Activated B cell treated with CpG ODN at 0.5 μM for 24 hours (primary cell): ENCODE measurements around the gene ALG12. TPM values are rescaled to one million over a fixed set of nuclear protein-coding genes. Genes with fewer than 3 reads are reported as not detected.
A peak's percentile ranks its signal among the peaks of the same experiment; 100 is the strongest.

Experiments used
- ATAC-seq: fragments of 200-7000 bp; cut with Tn5 transposase; one replicate; pipeline ENCODE4 v1.10.0; 2021; ENCODE audit warnings: low read depth, mild to moderate bottlenecking, moderate library complexity
- CTCF ChIA-PET: fragments of 350-600 bp; sonication (Branson Sonifier 250); formaldehyde crosslinking; loops from one replicate; lab custom pipeline; 2021; ENCODE audit warnings: antibody characterized with exemption; lab: Charles Lee
- POLR2A ChIA-PET: fragments of 350-600 bp; sonication (Branson Sonifier 250); formaldehyde crosslinking; loops from one replicate; lab custom pipeline; 2021; ENCODE audit warnings: antibody characterized with exemption; lab: Charles Lee
- DNase-seq: peaks from one replicate; pipeline ENCODE4 v3.0.0; 2022
- H3K27ac Mint-ChIP-seq: one replicate; pipeline ENCODE4 v1.8.0; 2020; ENCODE audit warnings: mixed read lengths
- H3K27me3 Mint-ChIP-seq: one replicate; pipeline ENCODE4 v1.8.0; 2021; ENCODE audit warnings: mixed read lengths
- H3K36me3 Mint-ChIP-seq: one replicate; pipeline ENCODE4 v1.8.0; 2021; ENCODE audit warnings: low read depth, mixed read lengths
- H3K4me1 Mint-ChIP-seq: one replicate; pipeline ENCODE4 v1.8.0; 2021; ENCODE audit warnings: mixed read lengths
- H3K4me3 Mint-ChIP-seq: one replicate; pipeline ENCODE4 v1.8.0; 2020; ENCODE audit warnings: mild to moderate bottlenecking, mixed read lengths
- H3K9me3 Mint-ChIP-seq: one replicate; pipeline ENCODE4 v1.8.0; 2020; ENCODE audit warnings: mixed read lengths
- intact Hi-C: fragments of 100-400 bp; cut with micrococcal nuclease; formaldehyde crosslinking; loops from one replicate; pipeline ENCODE4 v1.15.1; 2024
- total RNA-seq: library from RNA; stranded (reverse); gene quantifications from 2 replicates; pipeline ENCODE4 v1.2.3, GENCODE V29; 2022
- TF ChIP-seq, protein P1 (sequence below): fragments of 200-600 bp; IDR thresholded peaks from one replicate; pipeline ENCODE4 v1.8.0; 2022; ENCODE audit warnings: antibody characterized with exemption, mild to moderate bottlenecking

The ALG12 gene
- total RNA-seq, 1 donor from 2014 or later = 18.2 TPM

DNA sequence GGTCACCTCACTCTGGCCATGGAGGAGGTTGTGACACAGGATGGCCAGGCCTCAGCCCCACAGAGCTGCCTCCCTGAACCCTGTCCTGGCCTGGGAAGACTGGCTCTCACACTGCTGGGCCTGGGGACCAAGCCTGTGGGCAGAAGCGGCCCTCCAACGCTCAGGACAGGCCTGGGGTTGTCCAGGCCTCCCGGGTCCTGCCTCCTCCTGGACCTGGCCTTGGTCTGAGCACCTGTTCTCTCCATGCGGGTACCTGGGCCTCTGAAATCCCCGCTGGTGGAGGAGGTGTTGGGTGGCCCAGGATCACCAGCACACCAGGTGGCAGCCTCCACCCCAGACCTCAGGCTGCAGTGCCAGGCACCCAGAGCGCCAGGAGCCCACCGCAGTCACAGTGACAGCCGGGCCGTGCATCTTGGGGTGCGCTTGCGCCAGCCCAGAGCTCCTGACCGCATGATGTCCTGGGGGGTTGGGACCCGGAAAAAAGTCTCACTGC, 26.2 kb upstream of the ALG12 start:
- no peak for DNase-seq
- peaks cover 2% of the 10 kb centered on the region for H3K9me3 Mint-ChIP-seq
- H3K4me3 Mint-ChIP-seq = no peak overlapping the region
- peaks cover 11% of the 10 kb centered on the region for H3K4me1 Mint-ChIP-seq
- TF ChIP-seq, protein P1, sequence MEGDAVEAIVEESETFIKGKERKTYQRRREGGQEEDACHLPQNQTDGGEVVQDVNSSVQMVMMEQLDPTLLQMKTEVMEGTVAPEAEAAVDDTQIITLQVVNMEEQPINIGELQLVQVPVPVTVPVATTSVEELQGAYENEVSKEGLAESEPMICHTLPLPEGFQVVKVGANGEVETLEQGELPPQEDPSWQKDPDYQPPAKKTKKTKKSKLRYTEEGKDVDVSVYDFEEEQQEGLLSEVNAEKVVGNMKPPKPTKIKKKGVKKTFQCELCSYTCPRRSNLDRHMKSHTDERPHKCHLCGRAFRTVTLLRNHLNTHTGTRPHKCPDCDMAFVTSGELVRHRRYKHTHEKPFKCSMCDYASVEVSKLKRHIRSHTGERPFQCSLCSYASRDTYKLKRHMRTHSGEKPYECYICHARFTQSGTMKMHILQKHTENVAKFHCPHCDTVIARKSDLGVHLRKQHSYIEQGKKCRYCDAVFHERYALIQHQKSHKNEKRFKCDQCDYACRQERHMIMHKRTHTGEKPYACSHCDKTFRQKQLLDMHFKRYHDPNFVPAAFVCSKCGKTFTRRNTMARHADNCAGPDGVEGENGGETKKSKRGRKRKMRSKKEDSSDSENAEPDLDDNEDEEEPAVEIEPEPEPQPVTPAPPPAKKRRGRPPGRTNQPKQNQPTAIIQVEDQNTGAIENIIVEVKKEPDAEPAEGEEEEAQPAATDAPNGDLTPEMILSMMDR = no peak
- peak overlapping the region; percentile 46 for H3K27ac Mint-ChIP-seq
- no peaks in the 10 kb centered on the region for H3K27me3 Mint-ChIP-seq
- ChIA-PET POLR2A (interaction anchor here (1.0 to 15.4 kb wide), 2 partner anchors 8 to 19 kb away, joined by 4 to 828 read pairs; partner anchors contain the start of gene PIM3), CTCF (interaction anchor here (1.7 kb wide), 1 partner anchor 86 kb away, joined by 4 read pairs; no protein-coding TSS in a partner anchor)
- no peak for ATAC-seq
- H3K36me3 Mint-ChIP-seq = no peaks in the 10 kb centered on the region
- intact Hi-C loops = no loop called here

DNA sequence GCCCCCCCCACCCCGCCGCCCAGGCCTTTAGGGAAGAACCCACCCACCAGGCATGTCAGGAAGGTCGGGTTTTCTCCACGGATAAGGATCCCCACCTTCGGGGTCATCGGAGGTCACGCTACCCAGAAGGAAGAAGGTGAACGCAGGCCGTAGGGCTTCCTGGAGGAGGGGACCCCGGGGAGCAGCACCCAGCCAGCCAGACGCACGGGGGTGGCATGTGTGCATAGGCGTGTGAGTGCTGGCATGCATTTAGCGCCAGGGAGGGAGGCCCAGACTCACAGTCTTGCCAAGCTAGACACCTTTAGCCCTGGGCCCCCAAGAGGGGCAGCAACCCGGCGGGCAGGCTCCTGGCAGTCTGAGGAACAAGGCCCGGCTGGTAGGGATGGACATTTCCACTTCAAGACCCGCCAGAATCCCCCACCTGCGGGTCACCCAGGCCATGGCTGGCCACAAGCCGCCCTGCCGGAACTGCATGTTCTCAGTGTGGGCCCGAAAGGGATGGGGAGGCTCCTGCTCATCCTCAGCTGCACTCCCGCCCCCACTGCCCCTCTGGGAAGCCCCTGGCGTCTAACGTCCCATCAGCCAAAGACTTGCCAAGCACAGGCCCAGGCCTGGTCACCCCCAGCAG, 25.6 kb upstream of the ALG12 start:
- ATAC-seq (peak; percentile 27), DNase-seq (no peak)
- Mint-ChIP-seq H3K4me3 (no peak overlapping the region), H3K36me3 (no peaks in the 10 kb centered on the region), H3K27ac (no peak overlapping the region), H3K4me1 (peaks cover 11% of the 10 kb centered on the region), H3K9me3 (peaks cover 2% of the 10 kb centered on the region), H3K27me3 (no peaks in the 10 kb centered on the region)
- ChIA-PET CTCF (interaction anchor here (1.7 kb wide), 1 partner anchor 86 kb away, joined by 4 read pairs; no protein-coding TSS in a partner anchor), POLR2A (interaction anchor here (1.0 to 15.4 kb wide), 2 partner anchors 7 to 19 kb away, joined by 4 to 828 read pairs; partner anchors contain the start of gene PIM3)
- intact Hi-C loops = no loop called here
- TF ChIP-seq, protein P1 = no peak

DNA sequence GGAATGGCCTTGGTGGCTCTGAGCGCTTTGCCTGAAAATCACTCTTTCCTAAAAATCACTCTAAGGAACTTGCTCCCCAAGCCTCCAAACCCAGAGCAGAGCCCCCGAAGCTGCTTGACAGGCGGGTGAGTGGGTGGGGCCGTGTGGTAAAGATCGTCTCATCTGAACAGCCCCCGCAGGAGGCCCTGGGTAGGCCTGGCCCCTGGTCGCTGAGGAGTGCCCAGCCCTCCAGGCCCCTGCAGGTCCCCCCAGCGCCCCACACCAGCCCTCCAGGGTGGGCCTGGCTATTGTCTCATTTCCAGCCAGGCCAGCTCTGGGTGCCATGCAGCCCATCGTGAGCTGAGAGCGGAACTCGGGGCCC, 25.1 kb upstream of the ALG12 start:
- peaks cover 11% of the 10 kb centered on the region for H3K4me1 Mint-ChIP-seq
- no peaks in the 10 kb centered on the region for H3K27me3 Mint-ChIP-seq
- no peak for ATAC-seq
- H3K9me3 Mint-ChIP-seq = peaks cover 2% of the 10 kb centered on the region
- DNase-seq = no peak
- no peak overlapping the region for H3K27ac Mint-ChIP-seq
- TF ChIP-seq, protein P1 = no peak
- intact Hi-C loops = no loop called here
- no peak overlapping the region for H3K4me3 Mint-ChIP-seq
- ChIA-PET CTCF (interaction anchor here (1.7 kb wide), 1 partner anchor 87 kb away, joined by 4 read pairs; no protein-coding TSS in a partner anchor), POLR2A (interaction anchor here (1.0 to 15.4 kb wide), 2 partner anchors 8 to 20 kb away, joined by 5 to 828 read pairs; partner anchors contain the start of gene PIM3)
- H3K36me3 Mint-ChIP-seq = no peaks in the 10 kb centered on the region

DNA sequence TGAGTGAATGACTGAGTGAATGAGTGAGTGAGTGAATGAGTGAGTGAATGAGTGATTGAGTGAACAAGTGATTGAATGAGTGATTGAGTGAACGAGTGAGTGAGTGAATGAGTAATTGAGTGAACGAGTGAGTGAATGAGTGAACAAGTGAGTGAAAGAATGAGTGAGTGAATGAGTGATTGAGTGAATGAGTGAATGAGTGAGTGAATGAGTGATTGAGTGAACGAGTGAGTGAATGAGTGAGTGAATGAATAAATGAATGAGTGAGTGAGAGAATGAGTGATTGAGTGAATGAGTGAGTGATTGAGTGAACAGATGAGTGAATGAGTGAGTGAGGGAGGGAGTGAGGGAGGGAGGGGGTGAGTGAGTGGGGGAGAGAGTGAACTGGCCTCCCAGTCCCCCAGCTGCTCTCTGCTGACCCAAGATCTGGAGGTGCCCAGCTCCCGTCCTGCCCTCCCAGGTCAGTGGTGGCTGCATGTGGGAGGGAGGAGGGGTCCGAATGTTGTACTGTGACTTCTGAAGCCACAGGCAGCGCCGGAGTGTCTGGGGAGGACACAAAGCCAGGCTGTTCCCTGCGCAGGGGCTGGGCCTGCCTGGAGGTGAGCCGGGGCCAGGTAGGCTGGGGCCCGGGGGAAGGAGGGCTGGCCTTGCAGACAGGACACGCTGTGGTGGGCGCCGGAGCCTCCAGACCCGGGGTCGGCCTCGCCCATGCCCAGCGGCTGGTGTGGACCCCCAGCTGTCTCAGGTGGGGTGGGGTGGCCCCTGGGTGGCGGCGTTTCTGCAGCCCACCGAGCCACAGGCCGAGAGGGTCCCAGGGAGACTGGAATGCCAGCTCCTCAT, 24.5 kb upstream of the ALG12 start:
- no peaks in the 10 kb centered on the region for H3K36me3 Mint-ChIP-seq
- CTCF ChIA-PET = interaction anchor here (1.7 kb wide), 1 partner anchor 88 kb away, joined by 4 read pairs; no protein-coding TSS in a partner anchor
- H3K27me3 Mint-ChIP-seq = no peaks in the 10 kb centered on the region
- H3K4me1 Mint-ChIP-seq = peaks cover 13% of the 10 kb centered on the region
- H3K9me3 Mint-ChIP-seq = peaks cover 2% of the 10 kb centered on the region
- DNase-seq (no peak), ATAC-seq (no peak)
- TF ChIP-seq, protein P1 = no peak
- POLR2A ChIA-PET = interaction anchor here (1.0 to 15.4 kb wide), 2 partner anchors 9 to 21 kb away, joined by 5 to 828 read pairs; partner anchors contain the start of gene PIM3
- no peak overlapping the region for H3K4me3 Mint-ChIP-seq
- intact Hi-C loops = no loop called here
- no peak overlapping the region for H3K27ac Mint-ChIP-seq
